HEK293 (cell line): ENCODE data around the gene MAP3K20.

Experiments used
- ATF2 ChIP-seq: fragments of 450-650 bp; formaldehyde crosslinking; IDR thresholded peaks from 2 replicates; pipeline ENCODE4 v1.5.1; 2016; ENCODE audit warnings: missing biosample characterization, missing genetic modification characterization, low read depth
- CTCF ChIP-seq: fragments of 450-650 bp; formaldehyde crosslinking; IDR thresholded peaks from 2 replicates; pipeline ENCODE4 v1.5.1; 2016; ENCODE audit warnings: missing biosample characterization, missing genetic modification characterization
- GLI2 ChIP-seq: fragments of 450-650 bp; formaldehyde crosslinking; IDR thresholded peaks from 2 replicates; pipeline ENCODE4; 2017; ENCODE audit warnings: missing biosample characterization, missing genetic modification characterization, low read depth, borderline replicate concordance
- HOXC10 ChIP-seq: sonication (generic); formaldehyde crosslinking; IDR thresholded peaks from 2 replicates; pipeline ENCODE4 v1.8.1; 2023; ENCODE audit warnings: mild to moderate bottlenecking, missing genetic modification reagents
- IKZF3 ChIP-seq: fragments of 450-650 bp; IDR thresholded peaks from 2 replicates; pipeline ENCODE4 v1.5.0; 2018; ENCODE audit warnings: missing biosample characterization, mild to moderate bottlenecking, missing genetic modification characterization, moderate library complexity
- KLF8 ChIP-seq: fragments of 450-650 bp; formaldehyde crosslinking; IDR thresholded peaks from 2 replicates; pipeline ENCODE4 v1.5.1; 2016; ENCODE audit warnings: missing biosample characterization, missing genetic modification characterization
- PATZ1 ChIP-seq: fragments of 450-650 bp; formaldehyde crosslinking; IDR thresholded peaks from 2 replicates; pipeline ENCODE4 v1.5.1; 2016; ENCODE audit warnings: missing biosample characterization, missing genetic modification characterization
- PRDM1 ChIP-seq: fragments of 450-650 bp; formaldehyde crosslinking; IDR thresholded peaks from 2 replicates; pipeline ENCODE4; 2016; ENCODE audit warnings: missing biosample characterization, missing genetic modification characterization
- PRDM4 ChIP-seq: fragments of 450-650 bp; formaldehyde crosslinking; IDR thresholded peaks from 2 replicates; pipeline ENCODE4 v1.5.1; 2017; ENCODE audit warnings: missing biosample characterization, missing genetic modification characterization
- PRDM6 ChIP-seq: fragments of 450-650 bp; formaldehyde crosslinking; IDR thresholded peaks from 2 replicates; pipeline ENCODE4 v1.5.1; 2017; ENCODE audit warnings: missing biosample characterization, missing genetic modification characterization
- SETDB1 ChIP-seq: IDR thresholded peaks from one replicate; pipeline ENCODE4 v1.6.1; 2017; ENCODE audit warnings: mild to moderate bottlenecking, low read length, moderate library complexity, mixed read lengths; ENCODE audit not compliant: insufficient read length
- YY1 ChIP-seq: fragments of 450-650 bp; formaldehyde crosslinking; IDR thresholded peaks from 2 replicates; pipeline ENCODE4 v1.5.1; 2018; ENCODE audit warnings: missing biosample characterization, missing genetic modification characterization
- ZBTB1 ChIP-seq: fragments of 450-650 bp; formaldehyde crosslinking; IDR thresholded peaks from 2 replicates; pipeline ENCODE4 v1.5.1; 2016; ENCODE audit warnings: missing biosample characterization, missing genetic modification characterization
- ZFP3 ChIP-seq: fragments of 450-650 bp; formaldehyde crosslinking; IDR thresholded peaks from 2 replicates; pipeline ENCODE4 v1.5.1; 2016; ENCODE audit warnings: low read depth, missing biosample characterization, missing genetic modification characterization
- ZNF133 ChIP-seq: fragments of 450-650 bp; formaldehyde crosslinking; IDR thresholded peaks from 2 replicates; pipeline ENCODE4 v1.5.1; 2016; ENCODE audit warnings: missing biosample characterization, missing genetic modification characterization
- ZNF184 ChIP-seq: fragments of 450-650 bp; IDR thresholded peaks from 2 replicates; pipeline ENCODE4 v1.5.1; 2018; ENCODE audit warnings: missing biosample characterization, mild to moderate bottlenecking, missing genetic modification characterization
- ZNF202 ChIP-seq: fragments of 450-650 bp; formaldehyde crosslinking; IDR thresholded peaks from 2 replicates; pipeline ENCODE4 v1.5.1; 2016; ENCODE audit warnings: missing biosample characterization, missing genetic modification characterization, borderline replicate concordance
- ZNF239 ChIP-seq: fragments of 450-650 bp; formaldehyde crosslinking; IDR thresholded peaks from 2 replicates; pipeline ENCODE4 v1.5.1; 2016; ENCODE audit warnings: missing biosample characterization, missing genetic modification characterization
- ZNF302 ChIP-seq: fragments of 450-650 bp; formaldehyde crosslinking; IDR thresholded peaks from 2 replicates; pipeline ENCODE4 v1.5.1; 2016; ENCODE audit warnings: missing biosample characterization, missing genetic modification characterization, low read depth
- ZNF335 ChIP-seq: fragments of 450-650 bp; formaldehyde crosslinking; conservative IDR thresholded peaks from 2 replicates; pipeline ENCODE4 v1.5.1; 2016; ENCODE audit warnings: missing biosample characterization, missing genetic modification characterization
- ZNF394 ChIP-seq: fragments of 450-650 bp; formaldehyde crosslinking; IDR thresholded peaks from 2 replicates; pipeline ENCODE4 v1.5.1; 2016; ENCODE audit warnings: missing biosample characterization, missing genetic modification characterization, mild to moderate bottlenecking, moderate library complexity, borderline replicate concordance
- ZNF398 ChIP-seq: fragments of 450-650 bp; formaldehyde crosslinking; IDR thresholded peaks from 2 replicates; pipeline ENCODE4 v1.5.1; 2017; ENCODE audit warnings: missing biosample characterization, missing genetic modification characterization
- ZNF596 ChIP-seq: fragments of 450-650 bp; IDR thresholded peaks from 2 replicates; pipeline ENCODE4 v1.5.0; 2018; ENCODE audit warnings: missing biosample characterization, mild to moderate bottlenecking, missing genetic modification characterization, moderate library complexity
- ZNF692 ChIP-seq: fragments of 450-650 bp; formaldehyde crosslinking; IDR thresholded peaks from 2 replicates; pipeline ENCODE4 v1.5.1; 2016; ENCODE audit warnings: missing biosample characterization, missing genetic modification characterization
- ZNF792 ChIP-seq: fragments of 450-650 bp; formaldehyde crosslinking; IDR thresholded peaks from 2 replicates; pipeline ENCODE4 v1.5.1; 2016; ENCODE audit warnings: missing biosample characterization, missing genetic modification characterization
- ZNF830 ChIP-seq: fragments of 450-650 bp; IDR thresholded peaks from 2 replicates; pipeline ENCODE4 v1.5.0; 2018; ENCODE audit warnings: missing biosample characterization, missing genetic modification characterization, low read depth, mild to moderate bottlenecking, moderate library complexity

MAP3K20 gene

GRCh38 chr2:173048897-173049661 is 26.6 kb upstream of the MAP3K20 start (continued):
- no peak; the same call in 1 of the 2 replicates for TF ChIP-seq ATF2
- peak; percentile 60 for TF ChIP-seq IKZF3 (tag by site-specific recombination)
- peak; percentile 45 for TF ChIP-seq KLF8 (tag by site-specific recombination)
- TF ChIP-seq SETDB1 = no peak
- no peak for TF ChIP-seq ZNF792 (tag by site-specific recombination)
- TF ChIP-seq ZNF394 (tag by site-specific recombination) = peak; percentile 42; the same call in 1 of the 2 replicates
- TF ChIP-seq ZNF596 (tag by site-specific recombination) = no peak
- TF ChIP-seq HOXC10 (CRISPR knock-in tag) = no peak
- TF ChIP-seq ZNF239 = no peak
- no peak for TF ChIP-seq YY1
- TF ChIP-seq ZNF202 = no peak
- TF ChIP-seq PRDM1 = no peak
- TF ChIP-seq PRDM6 (tag by site-specific recombination) = peak; percentile 79
- TF ChIP-seq ZNF302 (tag by site-specific recombination) = no peak
- no peak for TF ChIP-seq ZBTB1 (tag by site-specific recombination)
- 0 out of 2 replicates have a peak, but pooled peaks have one; percentile 30 for TF ChIP-seq ZNF398 (tag by site-specific recombination)
- no peak for TF ChIP-seq ZNF830
- peak; percentile 50; the same call in 1 of the 2 replicates for TF ChIP-seq ZNF335
- TF ChIP-seq ZFP3 (tag by site-specific recombination) = no peak
- peak; percentile 71 for TF ChIP-seq ZNF133
- TF ChIP-seq GLI2 = 0 out of 2 replicates have a peak, but pooled peaks have one; percentile 24
- no peak for TF ChIP-seq ZNF184 (tag by site-specific recombination)
- 0 out of 2 replicates have a peak, but pooled peaks have one; percentile 29 for TF ChIP-seq ZNF692 (tag by site-specific recombination)
- TF ChIP-seq CTCF (tag by site-specific recombination) = no peak
- peak; percentile 92 for TF ChIP-seq PRDM4 (tag by site-specific recombination)
- TF ChIP-seq PATZ1 (tag by site-specific recombination) = peak; percentile 57
